HG02610 (cell line): Measurements from ENCODE around the gene CLEC18B.
"Not testable (repeated sequence)": the region's sequence is repeated elsewhere in the genome, so short reads cannot be mapped to it uniquely, and the experiment has no call there.

Experiments
- ATAC-seq: cut with Tn5 transposase; IDR thresholded peaks from one replicate; pipeline ENCODE4 v1.9.1; 2021; ENCODE audit warnings: mild to moderate bottlenecking, moderate library complexity; ENCODE audit not compliant: unreplicated experiment

Gene CLEC18B

DNA sequence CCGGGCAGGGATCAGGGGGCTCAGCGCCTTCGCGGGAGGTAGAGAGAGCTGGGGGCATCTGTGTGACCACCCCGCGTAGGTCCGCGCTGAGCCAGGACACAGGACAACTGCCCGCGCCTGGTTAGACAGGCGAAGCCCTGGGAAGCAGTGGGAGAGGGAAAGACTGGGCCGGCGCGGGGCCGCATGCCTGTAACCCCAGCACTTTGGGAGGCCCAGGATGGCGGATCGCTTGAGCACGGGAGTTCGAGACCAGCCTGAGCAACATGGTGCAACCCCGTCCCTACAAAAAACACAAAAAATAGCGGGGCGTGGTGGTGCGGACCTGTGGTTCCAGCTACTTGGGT, 13.9 kb downstream of the CLEC18B start:
- not testable (repeated sequence) for ATAC-seq

- ATAC-seq = not testable (repeated sequence)
These were observed 14.5 kb downstream of the CLEC18B start for GRCh38 chr16:74406600-74407361.

DNA sequence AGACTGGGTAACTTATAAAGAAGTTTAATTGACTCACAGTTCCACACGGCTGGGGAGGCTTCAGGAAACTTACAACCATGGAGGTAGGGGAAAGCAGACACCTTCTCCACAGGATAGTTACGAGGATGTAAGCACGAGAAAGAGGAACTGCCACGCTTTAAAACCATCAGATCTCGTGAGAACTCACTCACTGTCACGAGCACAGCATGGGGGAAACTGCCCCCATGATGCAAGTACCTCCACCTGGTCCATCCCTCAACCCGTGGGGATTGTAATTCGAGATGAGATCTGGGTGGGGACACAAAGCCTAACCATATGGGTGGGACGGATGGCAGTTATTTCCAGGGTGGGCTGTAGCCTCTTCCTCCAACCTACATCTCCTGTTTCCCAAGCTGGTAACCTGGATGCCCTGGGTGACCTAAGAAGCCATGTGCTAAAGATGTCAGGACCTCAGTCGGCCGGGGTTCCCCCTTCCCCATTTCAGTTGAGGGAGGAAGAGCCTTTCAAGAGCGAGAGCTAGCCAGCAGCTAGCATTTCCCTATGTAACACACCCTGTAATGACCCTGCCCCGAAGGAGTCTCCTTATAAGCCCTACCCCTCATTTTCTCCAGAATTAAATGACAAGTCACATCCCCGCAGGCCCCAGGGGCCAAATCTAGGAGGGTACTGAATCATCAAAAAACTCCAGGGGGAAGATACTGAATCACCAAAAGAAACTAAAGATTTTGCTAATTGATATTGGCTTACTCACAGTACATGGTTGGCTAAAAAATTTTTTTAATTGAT, 16.9 kb downstream of the CLEC18B start:
- ATAC-seq = not testable (repeated sequence)

GRCh38 chr16:74400238-74400637, 21.0 kb downstream of the CLEC18B start:
- not testable (repeated sequence) for ATAC-seq

- ATAC-seq = not testable (repeated sequence)
These were observed 22.9 kb downstream of the CLEC18B start for GRCh38 chr16:74398212-74398895.

DNA sequence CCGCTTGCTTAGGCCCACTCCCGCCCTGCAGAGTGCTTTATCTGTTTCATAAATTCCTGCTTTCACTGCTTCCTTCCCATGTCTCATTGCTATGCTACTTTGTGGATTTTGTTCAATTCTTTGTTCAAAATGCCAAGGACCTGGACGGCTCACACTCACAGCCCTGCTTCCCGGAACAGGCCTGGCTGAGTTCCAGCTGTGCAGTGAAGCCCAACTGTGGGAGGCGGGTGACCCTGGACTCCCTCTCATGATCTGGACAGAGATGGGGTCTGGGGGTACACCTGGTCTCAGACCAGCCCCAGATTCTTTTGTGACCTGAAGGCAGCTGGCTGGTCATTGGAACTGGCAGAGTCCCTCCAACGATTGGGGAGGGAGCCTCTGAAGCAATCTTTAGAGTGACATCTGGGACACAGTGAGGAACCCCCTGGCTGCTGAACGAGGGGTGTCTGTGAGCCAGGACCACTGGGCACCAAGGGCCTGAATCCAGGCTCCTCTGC, 24.7 kb downstream of the CLEC18B start:
- ATAC-seq = not testable (repeated sequence)

GRCh38 chr16:74394604-74395003, 26.7 kb downstream of the CLEC18B start:
- not testable (repeated sequence) for ATAC-seq

GRCh38 chr16:74394131-74394530, 27.1 kb downstream of the CLEC18B start:
- ATAC-seq = not testable (repeated sequence)

DNA sequence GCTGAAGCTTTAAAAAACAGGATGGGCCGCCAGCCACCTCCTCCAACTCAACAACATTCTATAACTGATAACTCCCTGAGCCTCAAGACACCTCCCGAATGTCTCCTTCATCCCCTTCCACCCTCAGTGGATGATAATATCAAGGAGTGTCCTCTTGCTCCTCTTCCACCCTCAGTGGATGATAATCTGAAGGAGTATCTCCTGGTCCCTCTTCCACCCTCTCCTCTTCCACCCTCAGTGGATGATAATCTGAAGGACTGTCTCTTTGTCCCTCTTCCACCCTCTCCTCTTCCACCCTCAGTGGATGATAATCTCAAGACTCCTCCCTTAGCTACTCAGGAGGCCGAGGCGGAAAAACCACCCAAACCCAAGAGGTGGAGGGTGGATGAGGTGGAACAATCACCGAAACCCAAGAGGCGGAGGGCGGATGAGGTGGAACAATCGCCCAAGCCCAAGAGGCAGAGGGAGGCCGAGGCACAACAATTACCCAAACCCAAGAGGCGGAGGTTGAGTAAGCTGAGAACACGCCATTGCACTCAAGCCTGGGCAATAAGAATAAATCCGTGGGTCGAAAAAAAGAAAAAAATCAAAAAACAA, 29.7 kb downstream of the CLEC18B start:
- ATAC-seq = not testable (repeated sequence)

DNA sequence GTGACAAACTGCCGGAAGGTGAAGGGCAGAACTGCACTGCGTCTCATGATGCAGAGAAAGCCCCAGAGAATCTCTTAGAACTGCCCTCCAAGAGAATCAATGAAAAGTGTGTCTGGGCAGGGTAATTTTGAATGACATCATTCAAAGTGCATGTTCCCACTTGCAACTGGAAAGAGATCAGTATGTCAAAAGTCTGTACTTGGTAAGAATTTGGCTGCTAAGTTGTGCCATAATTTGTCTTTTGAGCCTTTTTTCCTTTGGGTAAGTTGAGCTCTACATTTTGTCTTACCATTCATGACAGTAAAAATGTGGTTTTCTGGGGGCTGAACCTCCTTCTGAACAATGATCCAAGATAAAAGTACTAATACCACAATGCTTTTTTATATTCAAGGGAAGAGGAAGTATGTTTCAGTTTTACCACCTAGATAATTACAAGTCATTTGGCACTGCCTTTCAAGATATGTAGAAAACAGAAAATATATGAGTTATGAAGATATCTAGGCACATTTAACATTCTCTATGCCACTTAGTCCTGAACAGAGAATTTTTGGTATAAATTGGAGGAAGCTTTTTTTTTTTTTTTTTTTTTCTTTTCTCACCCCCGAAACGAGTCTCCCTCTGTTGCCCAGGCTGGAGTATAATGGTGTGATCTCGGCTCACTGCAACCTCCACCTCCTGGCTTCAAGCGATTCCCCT, 38.8 kb downstream of the CLEC18B start:
- not testable (repeated sequence) for ATAC-seq

DNA sequence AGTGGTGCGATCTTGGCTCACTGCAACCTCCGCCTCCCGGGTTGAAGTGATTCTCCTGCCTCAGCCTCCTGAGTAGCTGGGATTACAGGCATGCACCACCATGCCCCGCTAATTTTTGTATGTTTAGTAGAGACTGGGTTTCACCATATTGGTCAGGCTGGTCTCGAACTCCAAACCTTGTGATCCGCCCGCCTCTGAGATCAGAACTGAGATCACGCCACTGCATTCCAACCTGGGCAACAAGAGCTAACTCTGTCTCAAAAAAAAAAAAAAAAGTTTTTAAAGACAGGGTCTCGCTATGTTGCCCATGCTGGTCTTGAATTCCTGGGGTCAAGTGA, 47.5 kb downstream of the CLEC18B start:
- not testable (repeated sequence) for ATAC-seq

DNA sequence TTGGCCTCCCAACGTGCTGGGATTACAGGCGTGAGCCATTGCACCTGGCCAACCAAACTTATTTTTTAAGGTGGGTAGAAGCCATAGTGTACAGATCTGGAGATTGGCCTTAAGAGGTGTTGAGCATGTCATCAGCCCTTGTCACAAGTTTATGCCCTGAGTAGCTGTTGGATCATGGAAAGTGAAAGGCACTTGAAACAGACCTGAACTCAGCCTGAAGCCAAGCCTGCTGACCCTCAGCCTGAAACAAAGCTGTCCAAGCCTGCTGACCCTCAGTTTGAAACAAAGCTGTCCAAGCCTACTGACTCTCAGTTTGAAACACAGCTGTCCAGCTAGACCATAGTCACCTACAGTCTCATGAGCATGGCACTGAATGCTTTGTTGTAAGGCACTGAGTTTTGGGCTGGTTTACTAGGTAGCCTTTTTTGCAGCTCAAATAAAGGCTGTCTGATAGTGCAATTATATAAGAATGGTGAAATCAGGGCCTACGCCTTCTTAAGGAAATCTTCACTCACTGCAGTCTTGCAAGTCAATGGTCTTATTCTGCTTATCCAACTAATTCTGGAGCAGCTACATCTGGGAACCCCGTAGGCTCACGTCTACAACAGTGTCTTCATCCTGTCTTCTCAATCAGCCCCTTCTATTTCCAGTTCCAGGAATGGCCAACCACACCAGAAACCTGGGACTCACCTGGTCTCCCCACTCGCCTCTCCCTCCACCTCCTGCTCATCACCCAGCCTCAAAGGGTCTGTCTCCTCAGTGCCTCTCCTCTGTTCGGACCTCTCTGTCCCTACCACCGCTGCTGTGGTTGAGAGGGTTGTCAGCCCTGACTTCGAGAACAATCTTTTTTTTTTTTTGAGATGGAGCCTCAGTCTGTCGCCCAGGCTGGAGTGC, 48.1 kb downstream of the CLEC18B start:
- no peak for ATAC-seq

GRCh38 chr16:74372369-74372768, 48.9 kb downstream of the CLEC18B start:
- no peak for ATAC-seq

DNA sequence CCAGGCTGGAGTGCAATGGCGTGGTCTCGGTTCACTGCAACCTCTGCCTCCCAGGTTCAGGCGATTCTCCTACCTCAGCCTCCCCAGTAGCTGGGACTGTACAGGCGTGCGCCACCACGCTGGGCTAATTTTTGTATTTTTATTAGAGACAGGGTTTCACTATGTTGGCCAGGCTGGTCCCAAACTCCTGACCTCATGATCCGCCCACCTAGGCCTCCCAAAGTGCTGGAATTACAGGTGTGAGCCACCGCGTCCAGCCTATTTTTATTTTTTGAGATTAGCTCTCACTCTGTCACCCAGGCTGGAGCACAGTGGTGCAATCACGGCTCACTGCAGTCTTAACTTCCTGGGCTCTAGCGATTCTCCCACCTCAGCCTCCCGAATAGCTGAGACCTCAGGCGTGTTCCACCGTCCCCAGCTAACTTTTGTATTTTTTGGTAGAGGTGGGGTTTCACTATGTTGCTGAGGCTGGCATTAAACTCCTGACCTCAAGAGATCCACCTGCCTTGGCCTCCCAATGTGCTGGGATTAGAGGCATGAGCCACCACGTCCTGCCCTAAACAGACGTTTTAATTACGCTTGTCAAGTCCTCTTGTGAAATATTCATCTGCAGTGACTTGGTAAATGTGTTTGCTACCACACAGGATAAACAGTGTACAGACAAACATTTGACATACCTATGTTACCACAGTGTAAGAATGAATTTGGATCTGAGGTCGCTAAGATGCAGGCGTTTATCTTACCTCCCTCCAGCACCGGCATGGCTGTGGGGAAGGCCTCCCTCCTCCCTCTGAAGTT, 50.7 kb downstream of the CLEC18B start:
- ATAC-seq = not testable (repeated sequence)

DNA sequence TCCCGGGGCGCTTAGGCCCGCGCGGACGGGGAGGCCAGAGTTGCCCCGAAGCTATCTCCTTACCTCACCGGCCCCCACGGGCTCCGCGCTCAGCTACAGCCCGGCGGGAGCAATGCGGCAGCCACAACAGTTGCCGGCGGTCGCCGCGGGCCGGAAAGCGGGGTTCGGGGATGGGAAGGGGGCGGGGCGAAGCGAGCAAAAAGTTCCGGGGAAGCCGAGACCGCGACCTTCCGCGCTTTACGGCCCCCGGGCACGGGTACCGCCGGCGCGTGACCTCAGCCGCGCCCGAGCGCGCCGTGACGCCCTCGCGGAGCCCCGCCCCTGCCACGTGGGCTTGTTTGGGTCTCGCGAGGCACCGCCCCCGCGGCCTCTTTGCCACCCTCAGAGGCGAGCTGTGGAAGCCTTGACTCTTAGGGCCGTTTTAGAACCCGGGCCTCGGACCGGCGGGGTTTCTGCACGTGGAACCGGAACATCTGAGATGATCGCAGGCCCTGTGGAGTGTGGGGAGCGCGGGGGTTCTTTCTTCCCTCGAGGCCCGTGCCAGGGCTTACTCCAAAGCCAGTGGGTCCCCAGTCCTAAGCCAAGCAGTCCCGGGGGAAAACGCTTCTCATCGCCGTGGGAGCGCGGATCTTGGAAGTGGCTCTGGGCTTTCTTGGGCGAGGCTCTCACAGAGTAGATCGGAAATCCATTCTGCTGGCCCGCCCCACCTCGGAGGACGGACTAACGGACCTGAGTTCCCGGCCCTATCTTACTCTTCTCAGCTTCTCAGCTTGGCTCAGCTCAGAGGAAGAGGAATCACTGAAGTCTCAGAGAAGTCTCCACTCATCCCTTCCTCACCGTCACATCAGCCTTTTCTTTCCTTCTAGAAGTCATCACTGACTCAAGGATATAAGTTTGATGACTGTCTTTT, 53.0 kb downstream of the CLEC18B start:
- peak; percentile 97 for ATAC-seq

- ATAC-seq = peak; percentile 40
These were observed 53.7 kb downstream of the CLEC18B start for GRCh38 chr16:74367469-74368001.
